IMR-90 (cell line): ENCODE data around the gene TNPO1. TPM values are rescaled to one million over a fixed set of nuclear protein-coding genes. Genes with fewer than 3 reads are reported as not detected.

ENCODE experiments used
- microRNA-seq, 2 experiments: library from miRNA; stranded (forward) in 1 of 2; unstranded in 1 of 2; fragments of 10-50 nt in 1 of 2; fragments of <30 nt in 1 of 2; gene quantifications in 1 of 2; microRNA quantifications in 1 of 2; one replicate each; pipeline versions ENCODE3 to v1.1.0; 2013 to 2020; ENCODE audit not compliant: insufficient read depth in 1 of 2, insufficient read length in 1 of 2, unreplicated experiment in 1 of 2
- polyA plus RNA-seq, 3 experiments: library from polyadenylated mRNA; depleted of rRNA; stranded (reverse); fragments of >200 nt; gene quantifications; 2 replicates each; pipeline ENCODE4 v1.2.3, GENCODE V29; 2012; ENCODE audit warnings: low replicate concordance in 1 of 3
- small RNA-seq, 5 experiments: library from RNA; depleted of rRNA; stranded (forward); fragments of <200 nt; gene quantifications; one replicate each; pipeline ENCODE3, GENCODE V24; 2012
- total RNA-seq: library from RNA; depleted of rRNA; stranded (reverse); fragments of >200 nt; gene quantifications from 2 replicates; pipeline ENCODE4 v1.2.3, GENCODE V29; 2012; rRNA removed

TNPO1 gene
- total and polyA plus RNA-seq, 2 of the 4 experiments (the other 2 are of a cell fraction), result 45.5 to 400 TPM

Small RNAs within 50 kb of the gene (microRNA-seq; reads per million reads assigned to microRNA genes)
- gene MIR4804 (ENCODE audit: insufficient read depth in 1 of 2, insufficient read length in 1 of 2, unreplicated experiment in 1 of 2) (0.37 to 3.1 reads per million in 2 experiments), gene RF00019 (ENCODE audit: insufficient read depth, insufficient read length) (not detected)

Small RNAs within 50 kb of the gene (small RNA-seq; reads per million reads assigned to genes)
- gene MIR4804 (0 to 9.9 (median 1.6) reads per million in 5 experiments), gene RF00019 (0 reads per million in 5 experiments)

Other genes starting within 250 kb of the TNPO1 start
- gene FCHO2, start 139.4 kb downstream of the TNPO1 start, total RNA-seq, result 13.1 and 23.5 TPM in 2 replicates
- gene FCHO2, start 139.4 kb downstream of the TNPO1 start, polyA plus RNA-seq (2012; rRNA removed), result 5.6 and 6.1 TPM in 2 replicates